Measurements from ENCODE around the gene PDGFB.

The PDGFB gene

GRCh38 chr22:39176714-39177455, 67.9 kb downstream of the PDGFB start:
- H3K27ac ChIP-seq = no peak overlapping the region
- no peak for TF ChIP-seq CTCF (conservative IDR thresholded peaks at IDR 0.05)

GRCh38 chr22:39176143-39176713, 68.6 kb downstream of the PDGFB start:
- H3K27ac ChIP-seq = no peak overlapping the region

GRCh38 chr22:39175353-39176142, 69.2 kb downstream of the PDGFB start:
- no peak overlapping the region for H3K27ac ChIP-seq
- no peak for TF ChIP-seq CTCF (conservative IDR thresholded peaks at IDR 0.05)

More at GRCh38 chr22:39176143-39176713, 68.6 kb downstream of the PDGFB start:
- no peak for TF ChIP-seq CTCF (conservative IDR thresholded peaks at IDR 0.05)

GRCh38 chr22:39174498-39175352, 70.1 kb downstream of the PDGFB start:
- no peak for TF ChIP-seq CTCF (conservative IDR thresholded peaks at IDR 0.05)
- H3K27ac ChIP-seq = no peak overlapping the region

GRCh38 chr22:39173787-39174497, 70.8 kb downstream of the PDGFB start:
- H3K27ac ChIP-seq = no peak overlapping the region
- no peak for TF ChIP-seq CTCF (conservative IDR thresholded peaks at IDR 0.05)

All from VCaP (cell line).